GM12878 (cell line): Measurements from ENCODE around the gene ATP13A4. TPM values are rescaled to one million over a fixed set of nuclear protein-coding genes. Genes with fewer than 3 reads are reported as not detected.

Experiments
- ATAC-seq: fragments of 200-7000 bp; cut with Tn5 transposase; 3 replicates; pipeline ENCODE4 v1.9.1; 2020; ENCODE audit warnings: mild to moderate bottlenecking, moderate library complexity
- BruUV-seq: library from RNA; stranded (reverse); fragments of 400-500 nt; replicated peaks from 2 replicates; lab custom pipeline; 2021; lab: Mats Ljungman, UMichigan
- CTCF ChIA-PET: fragments of 300-600 bp; sonication (Branson Sonifier 250); formaldehyde crosslinking; extraction: SDS; loops from one replicate; lab custom pipeline; 2021; ENCODE audit warnings: inconsistent platforms; lab: Yijun Ruan, JAX
- POLR2A ChIA-PET: fragments of 350-600 bp; formaldehyde crosslinking; extraction: SDS; loops from one replicate; lab custom pipeline; 2021; ENCODE audit warnings: inconsistent platforms; lab: Charles Lee
- RAD21 ChIA-PET: fragments of 300-600 bp; sonication (Branson Sonifier 250); formaldehyde crosslinking; loops from one replicate; lab custom pipeline; 2023; ENCODE audit warnings: antibody characterized with exemption; ENCODE audit not compliant: unreplicated experiment; lab: Charles Lee
- SMC1A ChIA-PET: fragments of 300-600 bp; sonication (Branson Sonifier 250); formaldehyde crosslinking; loops from one replicate; lab custom pipeline; 2023; ENCODE audit not compliant: unreplicated experiment, uncharacterized antibody; lab: Charles Lee
- DNase-seq: peaks from one replicate; pipeline ENCODE4 v3.0.0-alpha.2; 2011; ENCODE audit warnings: low read depth, low spot score
- FAIRE-seq: peaks from 3 replicates; lab custom pipeline; 2011; peaks lifted over from hg19 to GRCh38; lab: Jason Lieb, UNC
- H2AFZ ChIP-seq: 2 replicates; pipeline ENCODE4 v1.6.0; 2011; ENCODE audit warnings: low read depth, low read length, control low read depth; ENCODE audit not compliant: control insufficient read depth
- H3K27ac ChIP-seq: 2 replicates; pipeline ENCODE4 v1.5.1; 2011; ENCODE audit warnings: control low read depth; ENCODE audit not compliant: control insufficient read depth, insufficient read depth
- H3K27me3 ChIP-seq, 2 experiments: replicated peaks in 1 of 2; 2 replicates each; pipeline versions ENCODE4 v1.6.0 to v1.6.1; 2011; ENCODE audit warnings: low read length in 1 of 2; ENCODE audit not compliant: control insufficient read depth in 2 of 2, insufficient read depth in 2 of 2
- H3K36me3 ChIP-seq, 2 experiments: 2 replicates each; pipeline ENCODE4 v1.5.1; 2011; ENCODE audit warnings: low read length in 1 of 2; ENCODE audit not compliant: control insufficient read depth in 2 of 2, insufficient read depth in 2 of 2
- H3K4me1 ChIP-seq: 2 replicates; pipeline ENCODE4 v1.6.1; 2011; ENCODE audit warnings: mild to moderate bottlenecking, low read length, moderate library complexity, mixed read lengths; ENCODE audit not compliant: control insufficient read depth, insufficient read depth
- H3K4me2 ChIP-seq: 2 replicates; pipeline ENCODE4 v1.6.0; 2011; ENCODE audit warnings: control low read depth; ENCODE audit not compliant: control insufficient read depth, insufficient read depth
- H3K4me3 ChIP-seq: fragments of 200-600 bp; sonication (generic); 2 replicates; pipeline ENCODE4 v1.5.1; 2016
- H3K79me2 ChIP-seq: 2 replicates; pipeline ENCODE4 v1.6.0; 2011; ENCODE audit warnings: low read length; ENCODE audit not compliant: control insufficient read depth, insufficient read depth
- H3K9ac ChIP-seq: 2 replicates; pipeline ENCODE4 v1.8.0; 2011; ENCODE audit warnings: low read length, control low read depth, mixed read lengths; ENCODE audit not compliant: control insufficient read depth, insufficient read depth
- H3K9me3 ChIP-seq: replicated peaks from 3 replicates; pipeline ENCODE4 v1.5.1; 2011; ENCODE audit warnings: mild to moderate bottlenecking, low read length; ENCODE audit not compliant: control insufficient read depth, insufficient read depth
- H4K20me1 ChIP-seq: 2 replicates; pipeline ENCODE4 v1.6.0; 2011; ENCODE audit not compliant: control insufficient read depth, insufficient read depth
- BMI1 ChIP-seq: fragments of 450-650 bp; IDR thresholded peaks from 2 replicates; pipeline ENCODE4 v1.6.1; 2016; ENCODE audit warnings: mild to moderate bottlenecking, moderate library complexity, borderline replicate concordance
- HCFC1 ChIP-seq: fragments of 150-350 bp; IDR thresholded peaks from 2 replicates; pipeline ENCODE4 v1.6.1; 2014; ENCODE audit warnings: low read length
- HDAC6 ChIP-seq: fragments of 200-600 bp; sonication (generic); IDR thresholded peaks from one replicate; pipeline ENCODE4 v1.8.0; 2017; ENCODE audit warnings: antibody characterized with exemption; ENCODE audit not compliant: unreplicated experiment
- IKZF2 ChIP-seq, 2 experiments: fragments of 450-650 bp; IDR thresholded peaks; 2 replicates each; pipeline ENCODE4 v1.6.1; 2017; ENCODE audit warnings: mild to moderate bottlenecking in 2 of 2, moderate library complexity in 2 of 2
- LARP7 ChIP-seq: fragments of 450-650 bp; IDR thresholded peaks from 2 replicates; pipeline ENCODE4 v1.6.1; 2017; ENCODE audit warnings: mild to moderate bottlenecking
- MEF2B ChIP-seq: fragments of 450-650 bp; IDR thresholded peaks from 2 replicates; pipeline ENCODE4 v1.6.1; 2018; ENCODE audit warnings: mild to moderate bottlenecking, moderate library complexity; ENCODE audit not compliant: partially characterized antibody, poor library complexity, severe bottlenecking
- NFYB ChIP-seq: IDR thresholded peaks from 2 replicates; pipeline ENCODE4 v1.6.1; 2011; ENCODE audit warnings: low read depth, mild to moderate bottlenecking, low read length, improper control_type of control experiment, moderate library complexity; ENCODE audit not compliant: insufficient read depth
- WGBS: methylation state at CpG from one replicate; pipeline ENCODE4 v1.1.6; 2016; ENCODE audit warnings: low lambda C conversion rate; ENCODE audit not compliant: insufficient replicate concordance, insufficient coverage; ENCODE audit errors: missing lambda C conversion rate; 5-methylcytosine and 5-hydroxymethylcytosine counted together
- in situ Hi-C: fragments of 300-500 bp; cut with MboI; formaldehyde crosslinking; loops from 9 replicates; pipeline ENCODE4 v1.14.3; 2018; ENCODE audit warnings: mixed read lengths
- intact Hi-C: fragments of 100-400 bp; cut with micrococcal nuclease; formaldehyde crosslinking; loops from one replicate; pipeline ENCODE4 v1.14.2; 2022; ENCODE audit not compliant: unreplicated experiment
- polyA plus RNA-seq, 11 experiments: library from polyadenylated mRNA; depleted of rRNA in 4 of 11; unstranded in 6 of 11; stranded (reverse) in 5 of 11; fragments of >200 nt; fragmentation: Nextera tagmentation in 4 of 11; fragmentation: Illumina TruSeq in 1 of 11; extraction: Ambion mirVana in 4 of 11; extraction: Trizol in 1 of 11; gene quantifications; 1 replicate in 1 of 11; 2 replicates in 10 of 11; pipeline versions ENCODE4 v1.2.1 to v1.2.3, GENCODE V29; 2011 to 2016; ENCODE audit warnings: inconsistent platforms in 2 of 11, missing spikeins in 2 of 11, low read depth in 1 of 11
- total RNA-seq, 4 experiments: library from RNA; depleted of rRNA in 3 of 4; stranded (reverse); fragments of >200 nt in 3 of 4; fragmentation: Illumina TruSeq in 1 of 4; extraction: Trizol in 1 of 4; gene quantifications; 2 replicates each; pipeline versions ENCODE4 v1.2.1 to v1.2.3, GENCODE V29; 2013 to 2021

ATP13A4 gene
- total and polyA plus RNA-seq, 10 of the 15 experiments (the other 5 are each of a cell fraction or from before 2014, with no cell fraction given), result 0.29 to 1.7 (median 1.0) TPM; not detected in 1

DNA sequence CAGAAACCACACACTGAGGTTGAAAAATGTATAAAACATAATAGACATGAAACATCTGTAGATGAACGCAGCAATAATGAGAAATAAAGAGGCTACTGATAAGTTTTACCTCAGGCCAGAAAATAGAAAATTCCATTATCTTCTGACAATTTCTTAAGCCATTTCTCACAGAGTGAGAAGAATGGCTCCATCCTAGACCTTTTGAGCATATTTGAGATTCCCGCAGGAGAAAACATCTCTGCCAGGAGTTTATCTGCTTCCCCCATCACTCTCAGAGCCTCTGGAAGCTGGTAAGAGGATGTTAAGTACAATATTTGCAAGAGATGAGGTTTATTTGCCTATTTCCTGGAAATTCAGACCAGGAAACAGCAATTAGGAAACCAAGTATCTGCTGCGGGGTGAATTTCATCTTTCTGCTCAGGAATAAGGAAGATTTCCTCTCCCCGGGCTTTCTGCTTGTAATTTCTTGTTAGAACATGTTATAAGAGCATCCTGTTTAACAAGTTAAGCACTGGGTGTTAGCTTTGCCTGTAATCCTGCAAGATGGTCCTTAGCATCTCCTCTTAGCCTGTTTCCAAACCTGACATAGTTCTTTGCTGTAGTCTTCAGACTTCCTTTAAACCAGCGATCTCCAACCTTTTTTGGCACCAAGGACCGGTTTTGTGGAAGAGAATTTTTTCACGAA is 54.8 kb downstream of the ATP13A4 start:
- H3K27me3 ChIP-seq, result no peaks in the 10 kb centered on the region
- in situ Hi-C loops (no loop called here), intact Hi-C loops (no loop called here)
- no peak overlapping the region for H3K4me3 ChIP-seq
- WGBS, result 60% methylated on average over 7 of the region's 7 CpGs
- no TSS peak for BruUV-seq
- no peak overlapping the region for H3K4me2 ChIP-seq
- ChIA-PET RAD21 (no interaction called here), POLR2A (no interaction called here), CTCF (interaction anchor here (0.9 kb wide), 1 partner anchor 608 kb away, joined by 3 read pairs; no protein-coding TSS in a partner anchor), SMC1A (interaction anchor here (1.6 to 1.8 kb wide), 2 partner anchors 9 to 21 kb away, joined by 4 to 6 read pairs; no protein-coding TSS in a partner anchor)
- no peak overlapping the region for H2AFZ ChIP-seq
- ATAC-seq, result no peak
- H3K9ac ChIP-seq, result no peak overlapping the region
- no peaks in the 10 kb centered on the region for H3K36me3 ChIP-seq
- no peak for DNase-seq
- H3K79me2 ChIP-seq, result no peaks in the 10 kb centered on the region
- no peak overlapping the region for H3K27ac ChIP-seq
- no peaks in the 10 kb centered on the region for H3K4me1 ChIP-seq
- no peak for FAIRE-seq
- no peak for TF ChIP-seq IKZF2 (IDR thresholded peaks at IDR 0.05)
- no peak for TF ChIP-seq NFYB
- no peak for TF ChIP-seq HCFC1
- TF ChIP-seq BMI1, result no peak
- no peak for TF ChIP-seq HDAC6
- no peak for TF ChIP-seq LARP7
- TF ChIP-seq MEF2B, result no peak
- no peaks in the 10 kb centered on the region for H3K9me3 ChIP-seq
- H4K20me1 ChIP-seq, result no peaks in the 10 kb centered on the region
